Measurements from ENCODE around the gene ZNF688. TPM values are rescaled to one million over a fixed set of nuclear protein-coding genes. Genes with fewer than 3 reads are reported as not detected.
A peak's percentile ranks its signal among the peaks of the same experiment; 100 is the strongest.

The ZNF688 gene
- total and polyA plus RNA-seq, 2 of the 13 experiments (the other 11 are each of a cell fraction or from before 2014, with no cell fraction given): 2.4 to 5.4 TPM

- TF ChIP-seq, protein P1, sequence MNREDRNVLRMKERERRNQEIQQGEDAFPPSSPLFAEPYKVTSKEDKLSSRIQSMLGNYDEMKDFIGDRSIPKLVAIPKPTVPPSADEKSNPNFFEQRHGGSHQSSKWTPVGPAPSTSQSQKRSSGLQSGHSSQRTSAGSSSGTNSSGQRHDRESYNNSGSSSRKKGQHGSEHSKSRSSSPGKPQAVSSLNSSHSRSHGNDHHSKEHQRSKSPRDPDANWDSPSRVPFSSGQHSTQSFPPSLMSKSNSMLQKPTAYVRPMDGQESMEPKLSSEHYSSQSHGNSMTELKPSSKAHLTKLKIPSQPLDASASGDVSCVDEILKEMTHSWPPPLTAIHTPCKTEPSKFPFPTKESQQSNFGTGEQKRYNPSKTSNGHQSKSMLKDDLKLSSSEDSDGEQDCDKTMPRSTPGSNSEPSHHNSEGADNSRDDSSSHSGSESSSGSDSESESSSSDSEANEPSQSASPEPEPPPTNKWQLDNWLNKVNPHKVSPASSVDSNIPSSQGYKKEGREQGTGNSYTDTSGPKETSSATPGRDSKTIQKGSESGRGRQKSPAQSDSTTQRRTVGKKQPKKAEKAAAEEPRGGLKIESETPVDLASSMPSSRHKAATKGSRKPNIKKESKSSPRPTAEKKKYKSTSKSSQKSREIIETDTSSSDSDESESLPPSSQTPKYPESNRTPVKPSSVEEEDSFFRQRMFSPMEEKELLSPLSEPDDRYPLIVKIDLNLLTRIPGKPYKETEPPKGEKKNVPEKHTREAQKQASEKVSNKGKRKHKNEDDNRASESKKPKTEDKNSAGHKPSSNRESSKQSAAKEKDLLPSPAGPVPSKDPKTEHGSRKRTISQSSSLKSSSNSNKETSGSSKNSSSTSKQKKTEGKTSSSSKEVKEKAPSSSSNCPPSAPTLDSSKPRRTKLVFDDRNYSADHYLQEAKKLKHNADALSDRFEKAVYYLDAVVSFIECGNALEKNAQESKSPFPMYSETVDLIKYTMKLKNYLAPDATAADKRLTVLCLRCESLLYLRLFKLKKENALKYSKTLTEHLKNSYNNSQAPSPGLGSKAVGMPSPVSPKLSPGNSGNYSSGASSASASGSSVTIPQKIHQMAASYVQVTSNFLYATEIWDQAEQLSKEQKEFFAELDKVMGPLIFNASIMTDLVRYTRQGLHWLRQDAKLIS (CRISPR knock-in tag; IDR thresholded peaks at IDR 0.05): peak; percentile 54; the same call in 1 of the 2 replicates
- TF ChIP-seq ZNF232 (CRISPR knock-in tag; IDR thresholded peaks at IDR 0.05; ENCODE audit: borderline replicate concordance) (peak; percentile 95), SCMH1 (CRISPR knock-in tag; IDR thresholded peaks at IDR 0.05; ENCODE audit: borderline replicate concordance) (no peak), ZNF282 (IDR thresholded peaks at IDR 0.05; ENCODE audit: partially characterized antibody) (no peak), ZNF367 (CRISPR knock-in tag; IDR thresholded peaks at IDR 0.05; ENCODE audit: borderline replicate concordance) (peak; percentile 91), SIN3B (IDR thresholded peaks at IDR 0.05; ENCODE audit: low read length) (peak; percentile 89), ATF7-NPFF (CRISPR knock-in tag; IDR thresholded peaks at IDR 0.05; ENCODE audit: low read depth) (peak; percentile 56), ZFP36 (IDR thresholded peaks at IDR 0.05; ENCODE audit: borderline replicate concordance, low read depth, low read length, partially characterized antibody) (no peak), ZNF441 (CRISPR knock-in tag; IDR thresholded peaks at IDR 0.05; ENCODE audit: borderline replicate concordance) (peak; percentile 90; the same call in 1 of the 2 replicates), ZNF720 (CRISPR knock-in tag; IDR thresholded peaks at IDR 0.05) (no peak; the same call in 1 of the 2 replicates), SETDB1 (CRISPR knock-in tag; IDR thresholded peaks at IDR 0.05; ENCODE audit: borderline replicate concordance) (no peak), SRF (IDR thresholded peaks at IDR 0.05; ENCODE audit: low read depth, low read length) (peak; percentile 47; the same call in 1 of the 2 replicates), ZBTB20 (CRISPR knock-in tag; IDR thresholded peaks at IDR 0.05; ENCODE audit: borderline replicate concordance, low read depth) (peak; percentile 64; the same call in 1 of the 2 replicates), KAT2B (IDR thresholded peaks at IDR 0.05; ENCODE audit: borderline replicate concordance, low read depth, low read length) (peak; percentile 100), SP4 (CRISPR knock-in tag; IDR thresholded peaks at IDR 0.05) (peak; percentile 77), SIX1 (CRISPR knock-in tag; IDR thresholded peaks at IDR 0.05; ENCODE audit: borderline replicate concordance) (peak; percentile 66; the same call in 1 of the 2 replicates), HOXA5 (CRISPR knock-in tag; IDR thresholded peaks at IDR 0.05) (peak; percentile 97), ZNF337 (CRISPR knock-in tag; IDR thresholded peaks at IDR 0.05; ENCODE audit: borderline replicate concordance, low read depth) (peak; percentile 97; the same call in 1 of the 2 replicates), MXD4 (CRISPR knock-in tag; IDR thresholded peaks at IDR 0.05) (peak; percentile 83), ZEB1 (IDR thresholded peaks at IDR 0.05; ENCODE audit: insufficient replicate concordance, low read depth) (peak; percentile 64), POLR2G (IDR thresholded peaks at IDR 0.05; ENCODE audit: low read depth, low read length) (peak; percentile 92)
- TF ChIP-seq, protein P2, sequence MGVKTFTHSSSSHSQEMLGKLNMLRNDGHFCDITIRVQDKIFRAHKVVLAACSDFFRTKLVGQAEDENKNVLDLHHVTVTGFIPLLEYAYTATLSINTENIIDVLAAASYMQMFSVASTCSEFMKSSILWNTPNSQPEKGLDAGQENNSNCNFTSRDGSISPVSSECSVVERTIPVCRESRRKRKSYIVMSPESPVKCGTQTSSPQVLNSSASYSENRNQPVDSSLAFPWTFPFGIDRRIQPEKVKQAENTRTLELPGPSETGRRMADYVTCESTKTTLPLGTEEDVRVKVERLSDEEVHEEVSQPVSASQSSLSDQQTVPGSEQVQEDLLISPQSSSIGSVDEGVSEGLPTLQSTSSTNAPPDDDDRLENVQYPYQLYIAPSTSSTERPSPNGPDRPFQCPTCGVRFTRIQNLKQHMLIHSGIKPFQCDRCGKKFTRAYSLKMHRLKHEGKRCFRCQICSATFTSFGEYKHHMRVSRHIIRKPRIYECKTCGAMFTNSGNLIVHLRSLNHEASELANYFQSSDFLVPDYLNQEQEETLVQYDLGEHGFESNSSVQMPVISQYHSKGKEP (CRISPR knock-in tag; IDR thresholded peaks at IDR 0.05): peak; percentile 92
- TF ChIP-seq, protein P3, sequence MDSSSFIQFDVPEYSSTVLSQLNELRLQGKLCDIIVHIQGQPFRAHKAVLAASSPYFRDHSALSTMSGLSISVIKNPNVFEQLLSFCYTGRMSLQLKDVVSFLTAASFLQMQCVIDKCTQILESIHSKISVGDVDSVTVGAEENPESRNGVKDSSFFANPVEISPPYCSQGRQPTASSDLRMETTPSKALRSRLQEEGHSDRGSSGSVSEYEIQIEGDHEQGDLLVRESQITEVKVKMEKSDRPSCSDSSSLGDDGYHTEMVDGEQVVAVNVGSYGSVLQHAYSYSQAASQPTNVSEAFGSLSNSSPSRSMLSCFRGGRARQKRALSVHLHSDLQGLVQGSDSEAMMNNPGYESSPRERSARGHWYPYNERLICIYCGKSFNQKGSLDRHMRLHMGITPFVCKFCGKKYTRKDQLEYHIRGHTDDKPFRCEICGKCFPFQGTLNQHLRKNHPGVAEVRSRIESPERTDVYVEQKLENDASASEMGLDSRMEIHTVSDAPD (CRISPR knock-in tag; IDR thresholded peaks at IDR 0.05): 0 out of 2 replicates have a peak, but pooled peaks have one; percentile 85
Measured at GRCh38 chr16:30609926-30610839, 38.7 kb upstream of the ZNF688 start, which contains the start of gene ZNF689 (continued).

Measured in HepG2 (cell line).